GM12878 (cell line): ENCODE results near the gene SLC5A1. TPM values are rescaled to one million over a fixed set of nuclear protein-coding genes. Genes with fewer than 3 reads are reported as not detected.

Experiments
- ATAC-seq: fragments of 200-7000 bp; cut with Tn5 transposase; 3 replicates; pipeline ENCODE4 v1.9.1; 2020; ENCODE audit warnings: mild to moderate bottlenecking, moderate library complexity
- BruUV-seq: library from RNA; stranded (reverse); fragments of 400-500 nt; replicated peaks from 2 replicates; lab custom pipeline; 2021; lab: Mats Ljungman, UMichigan
- CTCF ChIA-PET: fragments of 300-600 bp; sonication (Branson Sonifier 250); formaldehyde crosslinking; extraction: SDS; loops from one replicate; lab custom pipeline; 2021; ENCODE audit warnings: inconsistent platforms; lab: Yijun Ruan, JAX
- POLR2A ChIA-PET: fragments of 350-600 bp; formaldehyde crosslinking; extraction: SDS; loops from one replicate; lab custom pipeline; 2021; ENCODE audit warnings: inconsistent platforms; lab: Charles Lee
- RAD21 ChIA-PET: fragments of 300-600 bp; sonication (Branson Sonifier 250); formaldehyde crosslinking; loops from one replicate; lab custom pipeline; 2023; ENCODE audit warnings: antibody characterized with exemption; ENCODE audit not compliant: unreplicated experiment; lab: Charles Lee
- SMC1A ChIA-PET: fragments of 300-600 bp; sonication (Branson Sonifier 250); formaldehyde crosslinking; loops from one replicate; lab custom pipeline; 2023; ENCODE audit not compliant: unreplicated experiment, uncharacterized antibody; lab: Charles Lee
- DNase-seq: peaks from one replicate; pipeline ENCODE4 v3.0.0-alpha.2; 2011; ENCODE audit warnings: low read depth, low spot score
- FAIRE-seq: peaks from 3 replicates; lab custom pipeline; 2011; peaks lifted over from hg19 to GRCh38; lab: Jason Lieb, UNC
- H2AFZ ChIP-seq: 2 replicates; pipeline ENCODE4 v1.6.0; 2011; ENCODE audit warnings: low read depth, low read length, control low read depth; ENCODE audit not compliant: control insufficient read depth
- H3K27ac ChIP-seq: 2 replicates; pipeline ENCODE4 v1.5.1; 2011; ENCODE audit warnings: control low read depth; ENCODE audit not compliant: control insufficient read depth, insufficient read depth
- H3K27me3 ChIP-seq, 2 experiments: replicated peaks in 1 of 2; 2 replicates each; pipeline versions ENCODE4 v1.6.0 to v1.6.1; 2011; ENCODE audit warnings: low read length in 1 of 2; ENCODE audit not compliant: control insufficient read depth in 2 of 2, insufficient read depth in 2 of 2
- H3K36me3 ChIP-seq, 2 experiments: 2 replicates each; pipeline ENCODE4 v1.5.1; 2011; ENCODE audit warnings: low read length in 1 of 2; ENCODE audit not compliant: control insufficient read depth in 2 of 2, insufficient read depth in 2 of 2
- H3K4me1 ChIP-seq: 2 replicates; pipeline ENCODE4 v1.6.1; 2011; ENCODE audit warnings: mild to moderate bottlenecking, low read length, moderate library complexity, mixed read lengths; ENCODE audit not compliant: control insufficient read depth, insufficient read depth
- H3K4me2 ChIP-seq: 2 replicates; pipeline ENCODE4 v1.6.0; 2011; ENCODE audit warnings: control low read depth; ENCODE audit not compliant: control insufficient read depth, insufficient read depth
- H3K4me3 ChIP-seq: fragments of 200-600 bp; sonication (generic); 2 replicates; pipeline ENCODE4 v1.5.1; 2016
- H3K79me2 ChIP-seq: 2 replicates; pipeline ENCODE4 v1.6.0; 2011; ENCODE audit warnings: low read length; ENCODE audit not compliant: control insufficient read depth, insufficient read depth
- H3K9ac ChIP-seq: 2 replicates; pipeline ENCODE4 v1.8.0; 2011; ENCODE audit warnings: low read length, control low read depth, mixed read lengths; ENCODE audit not compliant: control insufficient read depth, insufficient read depth
- H3K9me3 ChIP-seq: replicated peaks from 3 replicates; pipeline ENCODE4 v1.5.1; 2011; ENCODE audit warnings: mild to moderate bottlenecking, low read length; ENCODE audit not compliant: control insufficient read depth, insufficient read depth
- H4K20me1 ChIP-seq: 2 replicates; pipeline ENCODE4 v1.6.0; 2011; ENCODE audit not compliant: control insufficient read depth, insufficient read depth
- ATF7 ChIP-seq: fragments of 450-650 bp; IDR thresholded peaks from 2 replicates; pipeline ENCODE4 v1.6.1; 2016; ENCODE audit warnings: low read depth, mild to moderate bottlenecking
- CBFB ChIP-seq: IDR thresholded peaks from 2 replicates; pipeline ENCODE4 v1.6.1; 2016; ENCODE audit warnings: antibody characterized with exemption, low read depth
- CHD1 ChIP-seq: IDR thresholded peaks from 2 replicates; pipeline ENCODE4 v1.6.1; 2012; ENCODE audit warnings: low read depth, low read length, improper control_type of control experiment
- IKZF2 ChIP-seq, 2 experiments: fragments of 450-650 bp; IDR thresholded peaks; 2 replicates each; pipeline ENCODE4 v1.6.1; 2017; ENCODE audit warnings: mild to moderate bottlenecking in 2 of 2, moderate library complexity in 2 of 2
- KAT2A ChIP-seq: conservative IDR thresholded peaks from 2 replicates; pipeline ENCODE4 v1.6.1; 2011; ENCODE audit warnings: low read depth, low read length; ENCODE audit not compliant: control insufficient read depth
- POLR2A ChIP-seq: IDR thresholded peaks from 2 replicates; pipeline ENCODE4 v1.6.1; 2011; ENCODE audit warnings: low read depth, mild to moderate bottlenecking, low read length
- RBBP5 ChIP-seq: fragments of 200-600 bp; sonication (generic); conservative IDR thresholded peaks from 2 replicates; pipeline ENCODE4 v1.6.1; 2016
- RCOR1 ChIP-seq: conservative IDR thresholded peaks from 2 replicates; pipeline ENCODE4 v1.6.1; 2012; ENCODE audit warnings: low read depth, low read length, improper control_type of control experiment
- SIX5 ChIP-seq: IDR thresholded peaks from 2 replicates; pipeline ENCODE4 v1.6.1; 2011; ENCODE audit warnings: mild to moderate bottlenecking, low read depth, low read length, moderate library complexity; ENCODE audit not compliant: severe bottlenecking
- SREBF1 ChIP-seq: IDR thresholded peaks from 2 replicates; pipeline ENCODE4 v1.6.1; 2012; ENCODE audit warnings: mild to moderate bottlenecking, low read length
- WRNIP1 ChIP-seq: IDR thresholded peaks from 2 replicates; pipeline ENCODE4 v1.6.1; 2011; ENCODE audit warnings: low read depth, low read length, improper control_type of control experiment, borderline replicate concordance
- ZNF217 ChIP-seq: fragments of 450-650 bp; IDR thresholded peaks from 2 replicates; pipeline ENCODE4 v1.6.1; 2017; ENCODE audit warnings: antibody characterized with exemption, mild to moderate bottlenecking
- ZZZ3 ChIP-seq: IDR thresholded peaks from 2 replicates; pipeline ENCODE4 v1.6.1; 2011; ENCODE audit warnings: low read depth; ENCODE audit not compliant: control insufficient read depth, insufficient read length
- WGBS: methylation state at CpG from one replicate; pipeline ENCODE4 v1.1.6; 2016; ENCODE audit warnings: low lambda C conversion rate; ENCODE audit not compliant: insufficient replicate concordance, insufficient coverage; ENCODE audit errors: missing lambda C conversion rate; 5-methylcytosine and 5-hydroxymethylcytosine counted together
- in situ Hi-C: fragments of 300-500 bp; cut with MboI; formaldehyde crosslinking; loops from 9 replicates; pipeline ENCODE4 v1.14.3; 2018; ENCODE audit warnings: mixed read lengths
- intact Hi-C: fragments of 100-400 bp; cut with micrococcal nuclease; formaldehyde crosslinking; loops from one replicate; pipeline ENCODE4 v1.14.2; 2022; ENCODE audit not compliant: unreplicated experiment
- polyA plus RNA-seq, 11 experiments: library from polyadenylated mRNA; depleted of rRNA in 4 of 11; unstranded in 6 of 11; stranded (reverse) in 5 of 11; fragments of >200 nt; fragmentation: Nextera tagmentation in 4 of 11; fragmentation: Illumina TruSeq in 1 of 11; extraction: Ambion mirVana in 4 of 11; extraction: Trizol in 1 of 11; gene quantifications; 1 replicate in 1 of 11; 2 replicates in 10 of 11; pipeline versions ENCODE4 v1.2.1 to v1.2.3, GENCODE V29; 2011 to 2016; ENCODE audit warnings: inconsistent platforms in 2 of 11, missing spikeins in 2 of 11, low read depth in 1 of 11
- total RNA-seq, 4 experiments: library from RNA; depleted of rRNA in 3 of 4; stranded (reverse); fragments of >200 nt in 3 of 4; fragmentation: Illumina TruSeq in 1 of 4; extraction: Trizol in 1 of 4; gene quantifications; 2 replicates each; pipeline versions ENCODE4 v1.2.1 to v1.2.3, GENCODE V29; 2013 to 2021

Gene SLC5A1
- total and polyA plus RNA-seq, 10 of the 15 experiments (the other 5 are each of a cell fraction or from before 2014, with no cell fraction given) = 0.01 TPM; not detected in 9

DNA sequence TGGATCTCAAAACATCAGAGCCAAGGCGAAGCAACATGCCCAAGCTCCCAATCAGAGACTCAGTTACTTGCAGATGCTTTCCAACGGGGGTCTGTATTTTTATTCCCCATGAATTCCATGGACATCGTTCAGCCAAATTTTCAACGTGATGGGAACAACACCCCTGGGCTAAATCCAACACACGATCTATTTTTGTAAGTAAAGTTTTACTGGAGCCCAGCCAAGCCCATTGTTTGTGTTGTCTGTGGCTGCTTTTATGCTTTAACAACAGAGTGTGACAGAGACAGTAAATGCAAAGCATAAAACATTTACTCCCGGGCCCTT, 33.7 kb downstream of the SLC5A1 start:
- CTCF ChIA-PET = interaction anchor here (12.6 kb wide), 1 partner anchor 101 kb away, joined by 128 read pairs; no protein-coding TSS in a partner anchor

DNA sequence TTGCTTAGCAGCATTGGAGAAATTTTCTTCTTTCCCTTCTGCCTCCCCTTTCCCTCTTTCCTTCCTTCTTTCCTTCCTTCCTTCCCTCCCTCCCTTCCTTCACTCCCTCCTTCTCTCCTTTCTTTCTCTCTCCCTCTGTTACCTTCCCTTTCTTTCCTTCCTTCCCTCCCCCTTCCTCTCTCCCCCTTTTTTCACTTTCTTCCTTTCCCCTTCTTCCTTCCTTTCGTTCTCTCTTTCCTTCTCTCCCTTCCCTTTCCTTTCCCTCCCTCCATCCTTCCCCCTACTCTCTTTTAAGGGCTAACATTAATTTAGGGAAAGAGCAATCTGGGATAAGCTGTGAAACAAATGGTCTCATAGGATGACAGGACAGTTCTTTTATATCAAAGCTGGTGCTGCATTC, 34.1 kb downstream of the SLC5A1 start:
- TF ChIP-seq IKZF2 (IDR thresholded peaks at IDR 0.05) (no peak), SREBF1 (no peak), POLR2A (no peak), SIX5 (no peak), CHD1 (no peak), WRNIP1 (no peak), RCOR1 (no peak), KAT2A (no peak), ATF7 (no peak)
- Histone ChIP-seq H2AFZ (no peak overlapping the region), H3K27ac (no peak overlapping the region), H4K20me1 (no peaks in the 10 kb centered on the region), H3K79me2 (no peaks in the 10 kb centered on the region), H3K4me2 (no peak overlapping the region), H3K9me3 (no peaks in the 10 kb centered on the region), H3K4me3 (no peak overlapping the region), H3K9ac (no peak overlapping the region), H3K36me3 (no peaks in the 10 kb centered on the region), H3K4me1 (no peaks in the 10 kb centered on the region), H3K27me3 (no peaks in the 10 kb centered on the region; a peak in 1 of 4 replicates)
- intact Hi-C loops (no loop called here), in situ Hi-C loops (loop anchor here (10.0 kb wide), 1 partner anchor 412 kb away; the partner anchor contains the start of gene PISD)
- FAIRE-seq (no peak), ATAC-seq (no peak), DNase-seq (no peak)
- ChIA-PET CTCF (interaction anchor here (12.6 kb wide), 1 partner anchor 102 kb away, joined by 128 read pairs; no protein-coding TSS in a partner anchor), POLR2A (interaction anchor here (0.6 kb wide), 1 partner anchor 443 kb away, joined by 4 read pairs; no protein-coding TSS in a partner anchor), SMC1A (interaction anchor here (1.2 kb wide), 1 partner anchor 26 kb away, joined by 3 read pairs; no protein-coding TSS in a partner anchor), RAD21 (no interaction called here)
- no TSS peak for BruUV-seq
- 0% methylated on average over 1 of the region's 1 CpG for WGBS

More for the DNA sequence above, 33.7 kb downstream of the SLC5A1 start:
- TF ChIP-seq ZNF217 = no peak
- no peak for TF ChIP-seq ZZZ3
- no peak for TF ChIP-seq RBBP5
- no peak for TF ChIP-seq CBFB
- WGBS = 4% methylated on average over 6 of the region's 6 CpGs
- Histone ChIP-seq H3K27ac (no peak overlapping the region), H3K27me3 (no peaks in the 10 kb centered on the region; a peak in 1 of 4 replicates), H3K4me3 (no peak overlapping the region), H3K79me2 (no peaks in the 10 kb centered on the region), H4K20me1 (no peaks in the 10 kb centered on the region), H3K9ac (no peak overlapping the region), H3K36me3 (no peaks in the 10 kb centered on the region), H3K4me2 (no peak overlapping the region), H2AFZ (no peak overlapping the region), H3K9me3 (no peaks in the 10 kb centered on the region), H3K4me1 (no peaks in the 10 kb centered on the region)
- DNase-seq (no peak), ATAC-seq (no peak), FAIRE-seq (no peak)
- BruUV-seq = no TSS peak
- RAD21 ChIA-PET = no interaction called here
- SMC1A ChIA-PET = interaction anchor here (1.2 kb wide), 1 partner anchor 26 kb away, joined by 3 read pairs; no protein-coding TSS in a partner anchor
- POLR2A ChIA-PET = no interaction called here
- intact Hi-C loops (no loop called here), in situ Hi-C loops (loop anchor here (10.0 kb wide), 1 partner anchor 412 kb away; the partner anchor contains the start of gene PISD)
